Measurements from ENCODE around the gene SARM1. TPM values are rescaled to one million over a fixed set of nuclear protein-coding genes. Genes with fewer than 3 reads are reported as not detected.
A peak's percentile ranks its signal among the peaks of the same experiment; 100 is the strongest.

Gene SARM1
- total RNA-seq, 6 experiments from 2014 or later = 2.8 to 5.1 (median 3.9) TPM

GRCh38 chr17:28372203-28372944, 880 bp downstream of the SARM1 start:
- ATAC-seq (no peak), DNase-seq (no peak)
- TF ChIP-seq CTCF (IDR thresholded peaks at IDR 0.05) (no peak), POLR2A (IDR thresholded peaks at IDR 0.05) (no peak)
- Histone ChIP-seq H3K27ac (no peak overlapping the region), H3K4me3 (peak overlapping the region; percentile 11 to 92 (median 47)), H3K9me3 (no peaks in the 10 kb centered on the region), H3K36me3 (peaks cover 0 to 18% (median 7%) of the 10 kb centered on the region in 4 donors), H3K4me1 (peaks cover 0 to 8% (median 0%) of the 10 kb centered on the region in 4 donors), H3K27me3 (no peaks in the 10 kb centered on the region)
- intact Hi-C loops (cut with DNase I) = no loop called here
- WGBS (ENCODE audit: insufficient coverage, low coverage, low lambda C conversion rate, missing lambda C conversion rate) = 20% methylated on average over 3 of the region's 53 CpGs

- Histone ChIP-seq H3K27ac (no peak overlapping the region), H3K4me3 (no peak overlapping the region), H3K36me3 (peaks cover 0 to 13% (median 4%) of the 10 kb centered on the region in 4 donors), H3K4me1 (peaks cover 0 to 6% (median 0%) of the 10 kb centered on the region in 4 donors), H3K27me3 (no peaks in the 10 kb centered on the region), H3K9me3 (no peaks in the 10 kb centered on the region)
- WGBS (ENCODE audit: insufficient coverage, low coverage, low lambda C conversion rate, missing lambda C conversion rate) = 87% methylated on average over 3 of the region's 6 CpGs
- TF ChIP-seq CTCF (IDR thresholded peaks at IDR 0.05) (no peak), POLR2A (IDR thresholded peaks at IDR 0.05) (no peak)
- DNase-seq (no peak), ATAC-seq (no peak)
- intact Hi-C loops (cut with DNase I) = no loop called here
Observed at GRCh38 chr17:28372945-28373274, 1.4 kb downstream of the SARM1 start.

- intact Hi-C loops (cut with DNase I) = no loop called here
- peaks cover 0 to 25% (median 0%) of the 10 kb centered on the region in 4 donors for H3K4me1 ChIP-seq
- ATAC-seq (peak in 3 of 4 donors; percentile 29 to 39 (median 36)), DNase-seq (no peak)
- no peaks in the 10 kb centered on the region for H3K27me3 ChIP-seq
- WGBS (ENCODE audit: insufficient coverage, low coverage, low lambda C conversion rate, missing lambda C conversion rate) = 57% methylated on average over 10 of the region's 10 CpGs
- no peak overlapping the region for H3K27ac ChIP-seq
- TF ChIP-seq CTCF (IDR thresholded peaks at IDR 0.05) (no peak), POLR2A (IDR thresholded peaks at IDR 0.05) (no peak)
- no peaks in the 10 kb centered on the region for H3K36me3 ChIP-seq
- H3K9me3 ChIP-seq = no peaks in the 10 kb centered on the region
- H3K4me3 ChIP-seq = no peak overlapping the region
Observed at GRCh38 chr17:28379814-28380801, 8.6 kb downstream of the SARM1 start.

- peak; percentile 39 to 65 (median 43) for TF ChIP-seq CTCF (IDR thresholded peaks at IDR 0.05)
- TF ChIP-seq POLR2A (IDR thresholded peaks at IDR 0.05) = no peak
- H3K27ac ChIP-seq = no peak overlapping the region
- ATAC-seq = peak; percentile 59 to 81 (median 70)
- H3K36me3 ChIP-seq = no peaks in the 10 kb centered on the region
- intact Hi-C loops (cut with DNase I) = no loop called here
- no peaks in the 10 kb centered on the region for H3K9me3 ChIP-seq
- H3K27me3 ChIP-seq = no peaks in the 10 kb centered on the region
- peak overlapping the region in 1 of 3 donors; percentile 31 for H3K4me3 ChIP-seq
- peaks cover 0 to 25% (median 0%) of the 10 kb centered on the region in 4 donors for H3K4me1 ChIP-seq
- peak; percentile 66 to 80 (median 75) for DNase-seq
- 29% methylated on average over 11 of the region's 72 CpGs for WGBS (ENCODE audit: insufficient coverage, low coverage, low lambda C conversion rate, missing lambda C conversion rate)
Observed at GRCh38 chr17:28381141-28381825, 9.8 kb downstream of the SARM1 start.
